Activated CD4-positive, alpha-beta T cell treated with anti-CD3 and anti-CD28 coated beads for 36 hours (primary cell): ENCODE results near the gene CRTC2. TPM values are rescaled to one million over a fixed set of nuclear protein-coding genes. Genes with fewer than 3 reads are reported as not detected.
A peak's percentile ranks its signal among the peaks of the same experiment; 100 is the strongest.

Experiments
- ATAC-seq: fragments of 200-7000 bp; cut with Tn5 transposase; one replicate; pipeline ENCODE4 v1.10.0; 2021; ENCODE audit warnings: mild to moderate bottlenecking, moderate library complexity
- CTCF ChIA-PET: fragments of 350-600 bp; sonication (Branson Sonifier 250); formaldehyde crosslinking; loops from one replicate; lab custom pipeline; 2021; ENCODE audit warnings: antibody characterized with exemption; lab: Charles Lee
- POLR2A ChIA-PET: fragments of 350-600 bp; sonication (Branson Sonifier 250); formaldehyde crosslinking; loops from one replicate; lab custom pipeline; 2021; ENCODE audit warnings: antibody characterized with exemption, inconsistent platforms; lab: Charles Lee
- DNase-seq: peaks from one replicate; pipeline ENCODE4 v3.0.0-alpha.2; 2020
- H3K27ac Mint-ChIP-seq: one replicate; pipeline ENCODE4 v1.8.0; 2021; ENCODE audit warnings: mixed read lengths
- H3K27me3 Mint-ChIP-seq: one replicate; pipeline ENCODE4 v1.8.0; 2021; ENCODE audit warnings: mixed read lengths
- H3K36me3 Mint-ChIP-seq: one replicate; pipeline ENCODE4 v1.8.0; 2021; ENCODE audit warnings: low read depth, mixed read lengths
- H3K4me1 Mint-ChIP-seq: one replicate; pipeline ENCODE4 v1.8.0; 2021; ENCODE audit warnings: mixed read lengths
- H3K4me3 Mint-ChIP-seq: one replicate; pipeline ENCODE4 v1.8.0; 2021; ENCODE audit warnings: mild to moderate bottlenecking, moderate library complexity, mixed read lengths
- H3K9me3 Mint-ChIP-seq: one replicate; pipeline ENCODE4 v1.8.0; 2021; ENCODE audit warnings: low read depth, mixed read lengths
- intact Hi-C, 2 experiments: fragments of 100-400 bp; cut with DNase I in 1 of 2; cut with micrococcal nuclease in 1 of 2; formaldehyde crosslinking; loops; one replicate each; pipeline versions ENCODE4 v1.14.2 to v1.15.1; 2022 to 2024; cut with DNase I, micrococcal nuclease
- total RNA-seq, 2 experiments: library from RNA; stranded (reverse); gene quantifications; one replicate each; pipeline ENCODE4 v1.2.3, GENCODE V29; 2021

CRTC2 gene
- total RNA-seq, 2 experiments from 2014 or later = 60.6 to 80.4 TPM

DNA sequence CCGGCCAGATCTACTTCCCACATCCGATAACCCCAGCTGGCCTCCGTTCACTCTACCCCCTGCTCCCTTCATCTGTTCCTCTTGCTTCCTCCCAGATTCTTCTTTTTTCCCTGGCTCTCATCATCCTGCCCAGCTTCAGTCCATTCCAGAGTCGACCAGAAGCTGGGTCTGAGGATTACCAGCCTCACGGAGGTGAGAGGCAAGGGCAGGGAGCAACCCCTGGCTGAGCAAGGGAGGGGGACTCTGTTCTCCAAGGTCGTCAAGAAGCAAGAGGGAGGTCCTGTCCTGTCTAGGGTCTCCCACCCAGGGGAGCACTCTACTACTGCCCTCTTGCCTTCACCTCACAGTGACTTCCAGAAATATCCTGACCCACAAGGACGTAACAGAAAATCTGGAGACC lies 15.1 kb upstream of the CRTC2 start:
- CTCF ChIA-PET = interaction anchor here (0.5 to 6.7 kb wide), 4 partner anchors 10 to 406 kb away, joined by 4 to 66 read pairs (median 15); partner anchors contain the start of genes RAB13, RPS27 and SLC39A1
- peak overlapping the region; percentile 1 for H3K27ac Mint-ChIP-seq
- no peak for ATAC-seq

DNA sequence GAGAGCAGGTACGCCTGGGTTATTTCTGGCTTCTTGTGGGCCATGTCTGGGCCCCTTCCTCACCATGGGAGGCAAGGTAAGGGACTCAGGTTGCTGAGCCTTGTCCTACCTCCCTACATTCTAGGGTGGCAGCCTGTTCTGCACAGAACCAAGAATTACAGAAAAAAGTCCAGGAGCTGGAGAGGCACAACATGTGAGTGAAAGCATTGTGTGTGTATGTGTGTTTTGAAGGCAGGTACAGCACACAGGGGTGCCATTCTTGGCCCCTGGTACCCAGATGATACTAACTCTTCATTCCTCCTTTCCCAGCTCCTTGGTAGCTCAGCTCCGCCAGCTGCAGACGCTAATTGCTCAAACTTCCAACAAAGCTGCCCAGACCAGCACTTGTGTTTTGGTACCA lies 14.7 kb upstream of the CRTC2 start:
- no peaks in the 10 kb centered on the region for H3K9me3 Mint-ChIP-seq
- peak overlapping the region; percentile 15 for H3K27ac Mint-ChIP-seq
- ChIA-PET CTCF (interaction anchor here (0.5 to 6.7 kb wide), 5 partner anchors 8 to 405 kb away, joined by 3 to 66 read pairs (median 4); partner anchors contain the start of genes RAB13, RPS27 and SLC39A1), POLR2A (interaction anchor here (2.1 kb wide), 1 partner anchor 10 kb away, joined by 7 read pairs; the partner anchor contains the start of gene SLC39A1)
- ATAC-seq = no peak
- peaks cover 39% of the 10 kb centered on the region for H3K4me1 Mint-ChIP-seq
- peaks cover 39% of the 10 kb centered on the region for H3K36me3 Mint-ChIP-seq
- DNase-seq = no peak
- intact Hi-C loops = no loop called here
- H3K4me3 Mint-ChIP-seq = no peak overlapping the region
- H3K27me3 Mint-ChIP-seq = no peaks in the 10 kb centered on the region

More for the DNA sequence above, 15.1 kb upstream of the CRTC2 start:
- Mint-ChIP-seq H3K36me3 (peaks cover 39% of the 10 kb centered on the region), H3K4me1 (peaks cover 39% of the 10 kb centered on the region), H3K27me3 (no peaks in the 10 kb centered on the region), H3K4me3 (no peak overlapping the region), H3K9me3 (no peaks in the 10 kb centered on the region)
- POLR2A ChIA-PET = interaction anchor here (2.1 kb wide), 1 partner anchor 11 kb away, joined by 7 read pairs; the partner anchor contains the start of gene SLC39A1
- intact Hi-C loops = no loop called here
- no peak for DNase-seq

DNA sequence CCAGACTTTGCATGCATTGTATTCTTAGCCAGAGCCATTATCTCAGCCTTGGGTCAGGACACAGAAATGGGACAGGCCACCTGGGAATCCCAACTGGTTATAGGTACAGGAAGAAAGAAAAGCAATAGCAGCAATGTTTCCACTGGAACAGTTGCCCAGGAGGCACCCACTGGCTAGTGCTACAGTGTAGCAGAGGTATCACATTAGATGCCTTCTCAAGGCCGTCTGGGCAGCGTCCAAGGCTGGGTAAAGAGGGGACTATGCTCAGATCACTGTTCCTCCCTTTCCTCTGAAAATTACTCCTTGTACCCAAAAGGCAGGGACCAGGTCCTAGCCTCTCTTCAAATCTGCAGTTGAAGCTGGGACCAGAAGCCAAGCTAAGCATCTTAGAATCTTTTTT lies 11.9 kb upstream of the CRTC2 start:
- no peak for ATAC-seq
- intact Hi-C loops = no loop called here
- Mint-ChIP-seq H3K4me1 (peaks cover 38% of the 10 kb centered on the region), H3K9me3 (no peaks in the 10 kb centered on the region), H3K27ac (no peak overlapping the region), H3K27me3 (no peaks in the 10 kb centered on the region), H3K4me3 (no peak overlapping the region), H3K36me3 (peaks cover 26% of the 10 kb centered on the region)
- ChIA-PET CTCF (interaction anchor here (1.1 kb wide), 1 partner anchor 311 kb away, joined by 3 read pairs; no protein-coding TSS in a partner anchor), POLR2A (no interaction called here)
- DNase-seq = no peak

DNA sequence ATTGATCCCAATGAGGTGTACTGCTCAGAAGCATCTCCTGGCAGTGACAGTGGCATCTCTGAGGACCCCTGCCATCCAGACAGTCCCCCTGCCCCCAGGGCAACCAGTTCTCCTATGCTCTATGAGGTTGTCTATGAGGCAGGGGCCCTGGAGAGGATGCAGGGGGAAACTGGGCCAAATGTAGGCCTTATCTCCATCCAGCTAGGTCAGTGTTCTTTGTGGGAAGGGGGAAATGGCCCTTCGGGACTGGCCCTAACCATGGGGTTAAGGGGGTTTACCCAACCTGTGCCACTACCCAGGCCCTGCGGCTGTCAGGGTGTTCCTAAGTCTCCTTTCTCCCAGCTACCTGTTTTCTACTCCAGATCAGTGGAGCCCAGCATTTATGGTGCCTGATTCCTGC lies 10.6 kb upstream of the CRTC2 start:
- Mint-ChIP-seq H3K27me3 (no peaks in the 10 kb centered on the region), H3K27ac (no peak overlapping the region), H3K4me3 (no peak overlapping the region), H3K9me3 (no peaks in the 10 kb centered on the region), H3K4me1 (peaks cover 38% of the 10 kb centered on the region), H3K36me3 (peaks cover 15% of the 10 kb centered on the region)
- DNase-seq (no peak), ATAC-seq (no peak)
- POLR2A ChIA-PET = interaction anchor here (0.6 kb wide), 1 partner anchor 9 kb away, joined by 3 read pairs; the partner anchor contains the start of gene JTB
- CTCF ChIA-PET = interaction anchor here (0.9 kb wide), 1 partner anchor 10 kb away, joined by 3 read pairs; no protein-coding TSS in a partner anchor
- intact Hi-C loops = loop anchor here (10.0 kb wide), 2 partner anchors 394 to 434 kb away; partner anchors contain the start of gene S100A6 (in 2 of the 2)

DNA sequence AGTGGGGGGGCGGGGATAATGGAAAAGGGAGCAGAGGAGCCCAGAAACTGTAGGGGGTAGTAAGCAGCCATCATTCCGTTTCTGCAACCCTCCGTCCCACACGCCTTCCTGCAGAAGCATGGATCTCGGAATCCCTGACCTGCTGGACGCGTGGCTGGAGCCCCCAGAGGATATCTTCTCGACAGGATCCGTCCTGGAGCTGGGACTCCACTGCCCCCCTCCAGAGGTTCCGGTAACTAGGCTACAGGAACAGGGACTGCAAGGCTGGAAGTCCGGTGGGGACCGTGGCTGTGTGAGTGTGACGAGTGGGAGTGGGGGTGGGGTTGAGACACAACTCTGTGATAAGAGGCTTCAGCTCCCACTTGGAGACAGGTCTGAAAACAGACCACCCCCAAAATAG lies 10.0 kb upstream of the CRTC2 start:
- H3K9me3 Mint-ChIP-seq = no peaks in the 10 kb centered on the region
- peaks cover 39% of the 10 kb centered on the region for H3K4me1 Mint-ChIP-seq
- ChIA-PET POLR2A (interaction anchor here (3.3 kb wide), 1 partner anchor 9 kb away, joined by 49 read pairs; the partner anchor contains the start of gene JTB), CTCF (interaction anchor here (0.6 to 4.0 kb wide), 6 partner anchors 9 to 383 kb away, joined by 3 to 36 read pairs (median 16); partner anchors contain the start of genes DENND4B, JTB and RAB13)
- peaks cover 18% of the 10 kb centered on the region for H3K36me3 Mint-ChIP-seq
- ATAC-seq = no peak
- peak overlapping the region; percentile 96 for H3K4me3 Mint-ChIP-seq
- H3K27ac Mint-ChIP-seq = no peak overlapping the region
- DNase-seq = no peak
- no peaks in the 10 kb centered on the region for H3K27me3 Mint-ChIP-seq
- intact Hi-C loops = loop anchor here (10.0 kb wide), 2 partner anchors 394 to 434 kb away; partner anchors contain the start of gene S100A6 (in 2 of the 2)

DNA sequence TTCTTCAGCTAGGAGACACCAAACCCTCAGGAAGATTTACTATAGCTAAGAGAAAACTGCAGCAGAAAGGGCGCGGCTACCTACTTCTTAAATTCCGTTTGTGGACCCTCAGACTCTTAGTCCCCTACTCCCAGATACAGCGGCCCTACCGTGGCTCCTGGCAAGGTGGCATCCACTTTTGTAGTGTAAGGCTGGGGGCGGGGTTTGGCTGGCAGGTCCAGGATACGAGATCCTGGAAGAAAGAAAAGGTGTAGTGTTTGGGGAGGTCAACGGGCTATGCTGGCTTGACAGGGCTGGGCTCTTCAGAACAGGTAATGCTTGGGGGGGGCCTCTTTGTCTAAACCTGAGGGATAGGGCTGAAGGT lies 9.6 kb upstream of the CRTC2 start:
- H3K27ac Mint-ChIP-seq = peak overlapping the region; percentile 96
- DNase-seq = peak; percentile 43
- H3K4me3 Mint-ChIP-seq = peak overlapping the region; percentile 96
- peaks cover 16% of the 10 kb centered on the region for H3K36me3 Mint-ChIP-seq
- no peak for ATAC-seq
- ChIA-PET CTCF (interaction anchor here (0.6 to 4.0 kb wide), 7 partner anchors 9 to 383 kb away, joined by 3 to 36 read pairs (median 4); partner anchors contain the start of genes DENND4B, JTB and RAB13), POLR2A (interaction anchor here (0.7 to 3.3 kb wide), 7 partner anchors 9 to 240 kb away, joined by 3 to 49 read pairs (median 8); partner anchors contain the start of genes CRTC2, DENND4B, INTS3 and JTB)
- no peaks in the 10 kb centered on the region for H3K9me3 Mint-ChIP-seq
- intact Hi-C loops = loop anchor here (1.0 to 10.0 kb wide), 8 partner anchors 9 to 433 kb away; partner anchors contain the start of genes JTB (in 2 of the 2), RAB13 (in 2 of the 2), S100A6 (in 2 of the 2) and CRTC2 (in 1 of the 2)
- peaks cover 39% of the 10 kb centered on the region for H3K4me1 Mint-ChIP-seq
- no peaks in the 10 kb centered on the region for H3K27me3 Mint-ChIP-seq

DNA sequence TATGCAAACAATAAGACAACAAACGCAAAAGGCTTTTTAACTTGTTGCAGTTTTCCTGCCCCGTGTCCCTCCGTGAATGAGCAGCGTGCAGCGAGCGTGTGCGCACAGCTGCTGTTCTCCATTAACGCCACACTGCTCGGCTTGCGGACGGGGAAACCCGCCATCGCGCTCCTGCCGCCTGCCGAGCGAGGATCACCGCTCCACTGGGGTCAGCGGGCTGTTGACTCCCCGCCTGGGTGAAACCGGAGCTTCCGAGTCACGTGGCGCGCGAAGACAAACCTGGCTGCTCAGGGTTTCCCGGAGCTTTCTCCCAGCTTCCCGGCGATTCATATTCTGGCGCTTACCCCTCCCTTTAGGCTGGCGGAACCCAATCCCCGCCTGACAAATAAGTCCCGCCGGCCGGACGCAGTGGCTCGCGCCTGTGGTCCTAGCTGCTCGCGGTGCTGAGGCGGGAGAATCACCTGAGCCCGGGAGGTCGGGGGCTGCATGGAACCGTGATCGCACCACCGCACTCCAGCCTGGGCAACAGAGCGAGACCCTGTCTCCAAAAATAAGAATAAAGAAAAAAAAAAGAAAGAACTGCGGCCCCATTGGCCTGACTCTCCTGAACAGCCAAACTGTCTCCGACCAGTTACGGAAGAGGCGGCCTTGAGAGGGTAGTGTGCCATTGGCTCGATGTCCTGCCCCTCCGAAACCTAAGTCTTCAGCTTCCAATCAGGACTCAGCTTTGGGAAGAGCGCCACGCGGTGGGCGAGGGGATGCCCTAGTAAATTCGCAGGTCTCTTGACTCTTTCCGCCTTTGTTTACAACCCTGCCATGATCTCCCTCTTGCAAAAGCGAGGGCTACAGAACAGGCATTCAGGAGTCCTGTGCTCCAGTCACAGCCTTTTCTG lies 8.9 kb upstream of the CRTC2 start, which contains the start of gene CREB3L4:
Gene CREB3L4 (plus strand): TSS at position 796 of the 893 bp plus-strand sequence. CDS start 624 bp downstream, outside the sequence.
- POLR2A ChIA-PET = interaction anchor here (0.7 to 3.3 kb wide), 9 partner anchors 9 to 474 kb away, joined by 3 to 49 read pairs (median 5); partner anchors contain the start of genes CHTOP, CRTC2, DENND4B and INTS3
- peak within 1 kb of the TSS; percentile 96 for H3K27ac Mint-ChIP-seq
- peaks cover 12% of the 10 kb centered on the region for H3K36me3 Mint-ChIP-seq
- H3K4me3 Mint-ChIP-seq = peak within 1 kb of the TSS; percentile 96
- CTCF ChIA-PET = interaction anchor here (0.6 to 4.0 kb wide), 8 partner anchors 10 to 384 kb away, joined by 3 to 36 read pairs (median 5); partner anchors contain the start of genes DENND4B, JTB and RAB13
- no peaks in the 10 kb centered on the region for H3K27me3 Mint-ChIP-seq
- peak; percentile 87 for ATAC-seq
- peak; percentile 91 for DNase-seq
- H3K9me3 Mint-ChIP-seq = no peaks in the 10 kb centered on the region
- peaks cover 38% of the 10 kb centered on the region for H3K4me1 Mint-ChIP-seq
- intact Hi-C loops = loop anchor here (1.0 to 10.0 kb wide), 8 partner anchors 9 to 433 kb away; partner anchors contain the start of genes JTB (in 2 of the 2), RAB13 (in 2 of the 2), S100A6 (in 2 of the 2) and CRTC2 (in 1 of the 2)

DNA sequence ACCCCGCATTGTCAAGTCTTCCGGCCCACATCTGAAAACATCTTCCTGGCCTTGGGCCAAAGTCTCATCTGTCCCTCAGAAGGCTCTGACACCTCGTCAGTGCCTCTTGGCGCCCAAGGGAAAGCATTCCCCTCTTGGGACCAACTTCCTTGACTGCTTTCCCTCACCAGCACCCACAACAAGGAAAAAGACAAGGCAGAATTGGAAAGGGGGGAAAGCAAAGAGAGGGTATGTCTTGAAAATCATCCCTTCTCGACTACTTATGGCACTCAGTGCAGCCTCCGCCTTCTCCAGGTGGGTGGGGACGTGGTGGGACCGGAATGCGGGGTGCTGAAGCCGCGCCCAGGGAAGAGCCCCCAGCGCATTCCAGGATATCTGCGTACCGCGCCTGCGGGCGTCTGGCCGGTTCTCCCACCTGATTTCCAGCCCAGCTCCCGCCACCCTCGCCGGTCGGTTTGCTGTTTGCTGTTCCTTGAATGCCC lies 5.5 kb upstream of the CRTC2 start:
- intact Hi-C loops = loop anchor here (1.0 to 10.0 kb wide), 7 partner anchors 13 to 429 kb away; partner anchors contain the start of genes S100A6 (in 2 of the 2), DENND4B (in 1 of the 2), JTB (in 1 of the 2) and S100A2 (in 1 of the 2)
- Mint-ChIP-seq H3K27ac (peak overlapping the region; percentile 94), H3K4me1 (peaks cover 48% of the 10 kb centered on the region), H3K36me3 (peaks cover 21% of the 10 kb centered on the region), H3K4me3 (peak overlapping the region; percentile 81), H3K9me3 (no peaks in the 10 kb centered on the region), H3K27me3 (no peaks in the 10 kb centered on the region)
- ChIA-PET CTCF (interaction anchor here (1.4 to 3.2 kb wide), 3 partner anchors 12 to 23 kb away, joined by 6 to 26 read pairs (median 12); partner anchors contain the start of genes JTB and RAB13), POLR2A (interaction anchor here (0.5 to 2.5 kb wide), 9 partner anchors 9 to 59 kb away, joined by 4 to 17 read pairs (median 6); partner anchors contain the start of genes DENND4B, GATAD2B, JTB and RPS27)
- ATAC-seq (no peak), DNase-seq (no peak)

DNA sequence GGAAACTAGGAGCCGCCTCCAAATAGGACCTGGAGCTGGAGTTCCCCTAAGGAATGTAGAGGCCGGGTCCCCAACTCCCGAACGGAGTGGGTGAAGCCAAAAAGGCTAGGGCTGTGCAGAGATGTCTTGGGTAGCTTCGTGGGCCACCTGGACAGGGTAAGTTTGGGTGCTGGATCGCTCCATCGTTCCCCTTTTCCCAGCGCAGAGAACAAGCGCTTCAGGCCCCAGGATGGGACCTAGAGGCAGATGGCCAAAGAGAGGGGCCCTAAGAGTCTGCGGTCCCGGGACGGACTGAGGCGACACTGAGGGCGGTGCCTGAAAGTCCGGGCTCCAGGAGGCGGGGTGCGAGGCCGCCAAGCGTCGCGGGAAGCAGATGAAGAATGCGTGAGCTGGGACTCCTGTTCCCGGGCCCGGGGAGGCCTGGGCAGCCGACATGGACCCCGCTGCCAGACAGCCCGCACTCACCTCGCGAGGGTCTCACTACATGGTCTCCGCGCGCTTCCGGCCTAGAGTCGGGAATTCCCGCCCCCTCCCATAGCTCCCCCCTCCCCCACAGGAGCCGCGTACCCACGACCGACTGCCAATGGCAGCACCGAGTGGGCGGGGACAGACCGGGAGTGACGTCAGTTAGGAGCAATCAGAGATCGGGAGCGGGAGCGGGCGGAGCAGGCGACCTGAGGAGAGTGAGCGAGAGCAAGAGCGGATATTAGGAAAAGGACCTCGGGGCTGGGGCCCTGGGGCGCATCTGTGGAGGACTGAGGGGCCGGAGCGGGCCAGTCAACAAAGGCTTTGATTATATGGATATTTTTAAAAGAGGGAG lies 4.8 kb upstream of the CRTC2 start, which contains the start of gene SLC39A1:
Gene SLC39A1 (minus strand): TSS at position 508 of the 820 bp plus-strand sequence. CDS start 822 bp downstream, outside the sequence.
- POLR2A ChIA-PET = interaction anchor here (0.5 to 2.5 kb wide), 10 partner anchors 10 to 59 kb away, joined by 4 to 17 read pairs (median 6); partner anchors contain the start of genes DENND4B, GATAD2B, JTB and RPS27
- peak within 1 kb of the TSS; percentile 94 for H3K27ac Mint-ChIP-seq
- intact Hi-C loops = loop anchor here (1.0 to 10.0 kb wide), 7 partner anchors 14 to 428 kb away; partner anchors contain the start of genes S100A6 (in 2 of the 2), DENND4B (in 1 of the 2), JTB (in 1 of the 2) and S100A2 (in 1 of the 2)
- CTCF ChIA-PET = interaction anchor here (0.7 to 3.2 kb wide), 6 partner anchors 12 to 446 kb away, joined by 3 to 26 read pairs (median 6); partner anchors contain the start of genes JTB and RAB13
- DNase-seq (peak; percentile 97), ATAC-seq (peak; percentile 52)
- no peaks in the 10 kb centered on the region for H3K9me3 Mint-ChIP-seq
- peaks cover 48% of the 10 kb centered on the region for H3K4me1 Mint-ChIP-seq
- H3K27me3 Mint-ChIP-seq = no peaks in the 10 kb centered on the region
- peak within 1 kb of the TSS; percentile 81 for H3K4me3 Mint-ChIP-seq
- H3K36me3 Mint-ChIP-seq = peaks cover 21% of the 10 kb centered on the region
